ENCODE results near the gene GDF15. TPM values are rescaled to one million over a fixed set of nuclear protein-coding genes. Genes with fewer than 3 reads are reported as not detected.
"Not testable (repeated sequence)": the region's sequence is repeated elsewhere in the genome, so short reads cannot be mapped to it uniquely, and the experiment has no call there.

GDF15 gene
- total RNA-seq, 2 experiments from 2014 or later = not detected

DNA sequence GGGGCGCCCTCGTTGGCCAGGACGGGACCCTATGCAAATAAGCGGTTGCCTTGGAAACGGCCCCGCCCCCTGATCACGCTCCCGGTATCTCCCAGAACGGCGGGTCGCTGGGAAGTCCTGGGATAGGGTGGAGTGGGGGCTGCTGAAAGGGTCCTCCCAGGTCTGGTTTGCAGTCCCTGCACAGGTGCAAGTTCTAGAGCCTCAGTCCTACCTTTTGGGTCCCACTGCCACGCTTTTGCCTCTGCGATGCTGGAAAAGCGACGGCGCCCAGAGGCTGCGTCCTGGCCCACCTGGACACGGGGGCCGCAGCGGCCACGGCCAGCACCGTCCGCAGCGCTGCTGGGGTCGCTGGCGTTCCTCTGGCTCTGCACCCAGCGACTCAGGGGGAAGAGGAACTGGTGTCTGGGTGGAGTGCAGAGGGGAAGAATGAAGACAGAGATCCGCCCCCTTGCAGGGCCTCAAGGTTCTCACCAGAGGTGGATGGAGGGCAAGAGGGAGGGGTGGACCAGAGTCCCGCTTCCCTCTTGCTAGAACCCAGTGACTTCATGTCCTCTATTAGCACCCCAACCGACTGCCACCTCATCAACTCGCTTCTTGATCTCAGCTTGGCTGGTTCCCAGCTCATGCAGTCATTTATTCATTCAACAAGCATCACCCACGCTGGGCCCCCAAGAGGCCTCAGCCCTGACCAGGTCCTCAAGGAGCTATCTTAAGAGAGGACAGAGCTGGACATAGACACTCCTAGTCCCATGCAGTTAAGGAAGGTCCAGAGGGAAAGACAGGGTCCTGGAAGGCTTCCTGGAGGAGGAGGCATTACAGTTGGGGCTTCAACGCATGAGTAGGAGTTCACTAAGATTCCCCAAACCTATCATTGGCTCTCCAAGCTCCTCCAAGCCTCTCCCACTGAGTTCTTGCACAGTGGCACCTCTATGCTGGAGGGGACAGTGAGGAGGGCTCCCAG lies 11.6 kb downstream of the GDF15 start, which contains the start of gene LRRC25:
LRRC25 (minus strand) TSS at position 381 of the 961 bp plus-strand sequence. CDS start 659 bp downstream, outside the sequence.
- POLR2A ChIA-PET = interaction anchor here (0.7 kb wide), 1 partner anchor 55 kb away, joined by 3 read pairs; no protein-coding TSS in a partner anchor
- intact Hi-C loops (cut with micrococcal nuclease) = no loop called here
- CTCF ChIA-PET = interaction anchor here (0.8 to 3.0 kb wide), 2 partner anchors 9 to 69 kb away, joined by 3 to 21 read pairs; no protein-coding TSS in a partner anchor

DNA sequence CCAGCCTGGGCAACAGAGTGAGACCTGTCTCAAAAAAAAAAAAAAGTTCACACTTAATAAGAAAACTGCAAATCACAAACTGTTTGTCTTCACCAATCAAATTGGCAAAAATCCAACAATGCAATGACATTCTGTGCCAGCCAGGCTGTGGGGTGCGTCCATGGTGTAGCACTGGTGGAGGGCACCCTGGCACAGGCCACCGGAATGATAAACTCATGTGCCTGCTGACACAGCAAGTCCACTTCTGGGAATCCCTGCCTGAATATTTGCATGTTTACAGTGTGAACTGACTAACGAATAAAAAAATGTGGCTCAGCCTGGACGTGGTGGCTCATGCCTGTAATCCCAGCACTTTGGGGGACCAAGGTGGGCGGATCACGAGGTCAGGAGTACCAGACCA lies 13.1 kb downstream of the GDF15 start:
- intact Hi-C loops (cut with micrococcal nuclease) = no loop called here
- Mint-ChIP-seq H3K27ac (no peak overlapping the region), H3K27me3 (peaks cover 24% of the 10 kb centered on the region), H3K4me1 (ENCODE audit: low read depth) (no peaks in the 10 kb centered on the region), H3K36me3 (no peaks in the 10 kb centered on the region), H3K9me3 (no peaks in the 10 kb centered on the region), H3K4me3 (no peak overlapping the region)
- DNase-seq = no peak
- ChIA-PET CTCF (interaction anchor here (3.0 kb wide), 1 partner anchor 10 kb away, joined by 21 read pairs; no protein-coding TSS in a partner anchor), POLR2A (no interaction called here)

More for the DNA sequence above, 11.6 kb downstream of the GDF15 start, which contains the start of gene LRRC25:
- Mint-ChIP-seq H3K27me3 (peaks cover 24% of the 10 kb centered on the region), H3K27ac (no peak within 1 kb of the TSS), H3K36me3 (no peaks in the 10 kb centered on the region), H3K4me3 (no peak within 1 kb of the TSS), H3K9me3 (no peaks in the 10 kb centered on the region), H3K4me1 (ENCODE audit: low read depth) (no peaks in the 10 kb centered on the region)
- peak; percentile 18 for DNase-seq

DNA sequence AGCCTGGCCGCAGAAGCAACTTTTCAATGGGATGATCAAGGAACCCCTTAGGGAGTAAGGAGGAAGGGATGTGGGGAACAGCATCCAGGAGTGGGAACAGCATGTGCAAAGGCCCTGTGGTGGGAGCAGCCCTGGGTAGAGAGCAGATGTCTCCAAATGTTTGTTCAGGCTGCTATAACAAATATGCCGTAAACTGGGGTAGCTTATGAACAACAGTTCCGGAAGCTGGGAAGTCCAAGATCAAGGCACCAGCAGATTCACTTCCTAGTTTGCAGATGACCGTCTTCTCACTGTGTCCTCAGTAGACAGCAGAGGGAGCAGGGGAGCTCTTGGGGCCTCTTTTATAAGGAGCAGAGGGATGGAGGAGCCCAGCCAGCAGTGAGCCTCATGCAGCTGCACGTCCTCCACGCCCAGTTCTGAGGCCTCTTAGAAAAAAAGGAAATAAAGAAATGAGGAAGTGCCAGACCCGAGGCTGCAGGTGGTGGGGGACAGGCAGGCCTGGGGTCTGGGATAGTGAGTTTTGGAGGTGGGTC lies 15.7 kb downstream of the GDF15 start:
- Mint-ChIP-seq H3K27ac (no peak overlapping the region), H3K36me3 (no peaks in the 10 kb centered on the region), H3K9me3 (no peaks in the 10 kb centered on the region), H3K27me3 (peaks cover 15% of the 10 kb centered on the region), H3K4me1 (ENCODE audit: low read depth) (no peaks in the 10 kb centered on the region), H3K4me3 (no peak overlapping the region)
- CTCF ChIA-PET = interaction anchor here (0.8 to 1.6 kb wide), 3 partner anchors 9 to 14 kb away, joined by 3 to 4 read pairs (median 4); no protein-coding TSS in a partner anchor
- POLR2A ChIA-PET = no interaction called here
- intact Hi-C loops (cut with micrococcal nuclease) = no loop called here
- DNase-seq = no peak

DNA sequence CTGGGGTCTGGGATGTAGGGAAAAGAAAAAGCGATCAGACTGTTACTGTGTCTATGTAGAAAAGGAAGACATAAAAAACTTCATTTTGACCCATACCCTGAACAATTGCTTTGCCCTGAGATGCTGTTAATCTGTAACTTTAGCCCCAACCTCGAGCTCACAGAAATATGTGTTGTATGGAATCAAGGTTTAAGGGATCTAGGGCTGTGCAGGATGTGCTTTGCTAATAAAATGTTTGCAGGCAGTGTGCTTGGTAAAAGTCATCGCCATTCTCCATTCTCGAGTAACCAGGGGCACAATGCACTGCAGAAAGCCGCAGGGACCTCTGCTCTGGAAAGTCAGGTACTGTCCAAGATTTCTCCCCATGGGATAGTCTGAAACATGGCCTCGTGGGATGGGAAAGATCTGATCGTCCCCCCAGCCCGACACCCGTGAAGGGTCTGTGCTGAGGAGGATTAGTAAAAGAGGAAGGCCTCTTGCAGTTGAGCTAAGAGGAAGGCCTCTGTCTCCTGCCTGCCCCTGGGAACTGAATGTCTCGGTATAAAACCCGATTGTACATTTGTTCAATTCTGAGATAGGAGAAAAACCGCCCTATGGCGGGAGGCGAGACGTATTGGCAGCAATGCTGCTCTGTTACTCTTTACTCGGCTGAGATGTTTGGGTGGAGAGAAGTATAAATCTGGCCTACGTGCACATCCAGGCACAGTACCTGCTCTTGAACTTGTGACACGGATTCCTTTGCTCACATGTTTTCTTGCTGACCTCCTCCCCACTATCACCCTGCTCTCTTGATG lies 16.7 kb downstream of the GDF15 start:
- POLR2A ChIA-PET; intact Hi-C loops (cut with micrococcal nuclease): not testable (repeated sequence)

DNA sequence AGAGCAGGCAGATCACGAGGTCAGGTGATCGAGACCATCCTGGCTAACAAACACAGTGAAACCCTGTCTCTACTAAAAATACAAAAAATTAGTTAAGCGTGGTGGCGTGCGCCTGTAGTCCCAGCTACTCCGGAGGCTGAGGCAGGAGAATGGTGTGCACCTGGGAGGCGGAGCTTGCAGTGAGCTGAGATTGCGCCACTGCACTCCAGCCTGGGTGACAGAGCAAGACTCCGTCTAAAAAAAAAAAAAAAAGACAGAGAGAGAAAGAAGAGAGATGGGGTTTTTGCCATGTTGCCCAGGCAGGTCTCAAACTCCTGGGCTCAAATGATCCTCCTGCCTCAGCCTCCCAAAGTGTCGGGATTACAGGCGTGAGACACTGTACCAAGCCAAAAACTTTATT lies 19.8 kb downstream of the GDF15 start:
- H3K4me1 Mint-ChIP-seq (ENCODE audit: low read depth); H3K4me3 Mint-ChIP-seq; DNase-seq; H3K27me3 Mint-ChIP-seq; CTCF ChIA-PET; H3K36me3 Mint-ChIP-seq; POLR2A ChIA-PET; H3K9me3 Mint-ChIP-seq; H3K27ac Mint-ChIP-seq: not testable (repeated sequence)
- intact Hi-C loops (cut with micrococcal nuclease) = loop anchor here (5.0 kb wide), 1 partner anchor 63 kb away; the partner anchor contains the start of gene PGPEP1

More for the DNA sequence above, 16.7 kb downstream of the GDF15 start:
- not testable (repeated sequence) for DNase-seq; H3K4me3 Mint-ChIP-seq; H3K36me3 Mint-ChIP-seq; H3K27me3 Mint-ChIP-seq; H3K27ac Mint-ChIP-seq; H3K4me1 Mint-ChIP-seq (ENCODE audit: low read depth); H3K9me3 Mint-ChIP-seq
- CTCF ChIA-PET = interaction anchor here (0.8 to 1.6 kb wide), 2 partner anchors 8 to 10 kb away, joined by 4 read pairs; no protein-coding TSS in a partner anchor

DNA sequence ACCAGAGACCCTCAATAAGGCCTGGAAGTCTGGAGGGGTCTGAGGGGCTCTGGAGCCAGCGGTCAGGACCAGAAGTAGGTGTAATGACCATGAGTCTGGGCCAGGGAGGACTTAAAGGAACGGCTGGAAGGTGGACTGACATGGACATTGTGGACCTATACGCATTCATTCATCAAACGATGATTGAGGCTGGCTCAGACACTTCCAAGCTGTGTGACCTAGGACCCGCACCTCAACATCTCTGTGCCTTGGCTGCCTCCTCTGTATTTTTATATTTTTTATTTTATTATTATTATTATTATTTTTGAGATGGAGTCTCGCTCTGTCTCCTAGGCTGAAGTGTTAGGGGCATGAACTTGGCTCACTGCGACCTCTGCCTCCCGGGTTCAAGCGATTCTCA lies 20.8 kb downstream of the GDF15 start:
- no peak for DNase-seq
- Mint-ChIP-seq H3K27ac (no peak overlapping the region), H3K36me3 (no peaks in the 10 kb centered on the region), H3K4me1 (ENCODE audit: low read depth) (peaks cover 5% of the 10 kb centered on the region), H3K27me3 (peaks cover 4% of the 10 kb centered on the region), H3K4me3 (no peak overlapping the region), H3K9me3 (no peaks in the 10 kb centered on the region)
- intact Hi-C loops (cut with micrococcal nuclease) = loop anchor here (5.0 kb wide), 1 partner anchor 64 kb away; the partner anchor contains the start of gene PGPEP1
- ChIA-PET POLR2A (no interaction called here), CTCF (interaction anchor here (0.6 kb wide), 1 partner anchor 178 kb away, joined by 3 read pairs; no protein-coding TSS in a partner anchor)

GRCh38 chr19:18408053-18408476 lies 22.1 kb downstream of the GDF15 start:
- POLR2A ChIA-PET = no interaction called here
- H3K9me3 Mint-ChIP-seq = no peaks in the 10 kb centered on the region
- H3K36me3 Mint-ChIP-seq = no peaks in the 10 kb centered on the region
- peak; percentile 46 for DNase-seq
- H3K27ac Mint-ChIP-seq = no peak overlapping the region
- CTCF ChIA-PET = no interaction called here
- H3K4me1 Mint-ChIP-seq (ENCODE audit: low read depth) = peaks cover 5% of the 10 kb centered on the region
- peaks cover 8% of the 10 kb centered on the region for H3K27me3 Mint-ChIP-seq
- H3K4me3 Mint-ChIP-seq = no peak overlapping the region
- intact Hi-C loops (cut with micrococcal nuclease) = loop anchor here (5.0 kb wide), 1 partner anchor 66 kb away; the partner anchor contains the start of gene PGPEP1

DNA sequence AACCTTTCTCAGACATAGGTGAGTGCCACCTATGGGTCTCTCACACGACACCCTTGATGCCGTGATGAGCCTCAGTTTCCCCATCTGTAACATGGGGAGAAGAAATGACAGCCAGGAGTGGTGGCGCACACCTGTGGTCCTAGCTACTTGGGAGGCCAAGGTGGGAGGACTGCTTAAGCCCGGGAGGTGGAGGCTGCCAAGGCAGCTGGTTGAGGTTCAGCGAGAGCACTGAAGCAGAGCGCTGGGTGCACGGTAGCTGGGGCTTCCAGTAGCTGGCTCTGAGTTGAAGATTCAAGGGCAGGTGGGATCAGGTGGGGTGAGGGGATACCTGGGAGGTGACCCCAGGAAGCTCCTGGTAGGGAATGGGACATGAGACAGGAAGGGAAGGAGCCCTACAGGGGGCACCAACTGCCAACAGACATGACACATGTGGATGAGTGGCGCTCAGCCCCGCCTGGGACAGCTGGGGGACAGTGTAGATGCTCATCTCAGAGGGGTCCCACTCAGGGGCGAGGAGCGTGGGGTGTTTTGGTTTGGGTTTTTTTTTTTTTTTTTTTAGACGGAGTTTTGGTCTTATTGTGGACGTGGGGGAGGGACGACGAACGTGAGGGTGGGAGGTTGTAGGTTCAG lies 26.8 kb downstream of the GDF15 start:
- peaks cover 17% of the 10 kb centered on the region for H3K27me3 Mint-ChIP-seq
- H3K27ac Mint-ChIP-seq = peak overlapping the region; percentile 28
- no peak for DNase-seq
- peaks cover 31% of the 10 kb centered on the region for H3K4me1 Mint-ChIP-seq (ENCODE audit: low read depth)
- no peaks in the 10 kb centered on the region for H3K36me3 Mint-ChIP-seq
- CTCF ChIA-PET = interaction anchor here (0.6 to 6.7 kb wide), 8 partner anchors 11 to 349 kb away, joined by 3 to 85 read pairs (median 9); partner anchors contain the start of gene GDF15
- H3K4me3 Mint-ChIP-seq = no peak overlapping the region
- intact Hi-C loops (cut with micrococcal nuclease) = loop anchor here (5.0 to 10.0 kb wide), 2 partner anchors 35 to 318 kb away; partner anchors contain the start of gene MAST3
- POLR2A ChIA-PET = no interaction called here
- no peaks in the 10 kb centered on the region for H3K9me3 Mint-ChIP-seq

DNA sequence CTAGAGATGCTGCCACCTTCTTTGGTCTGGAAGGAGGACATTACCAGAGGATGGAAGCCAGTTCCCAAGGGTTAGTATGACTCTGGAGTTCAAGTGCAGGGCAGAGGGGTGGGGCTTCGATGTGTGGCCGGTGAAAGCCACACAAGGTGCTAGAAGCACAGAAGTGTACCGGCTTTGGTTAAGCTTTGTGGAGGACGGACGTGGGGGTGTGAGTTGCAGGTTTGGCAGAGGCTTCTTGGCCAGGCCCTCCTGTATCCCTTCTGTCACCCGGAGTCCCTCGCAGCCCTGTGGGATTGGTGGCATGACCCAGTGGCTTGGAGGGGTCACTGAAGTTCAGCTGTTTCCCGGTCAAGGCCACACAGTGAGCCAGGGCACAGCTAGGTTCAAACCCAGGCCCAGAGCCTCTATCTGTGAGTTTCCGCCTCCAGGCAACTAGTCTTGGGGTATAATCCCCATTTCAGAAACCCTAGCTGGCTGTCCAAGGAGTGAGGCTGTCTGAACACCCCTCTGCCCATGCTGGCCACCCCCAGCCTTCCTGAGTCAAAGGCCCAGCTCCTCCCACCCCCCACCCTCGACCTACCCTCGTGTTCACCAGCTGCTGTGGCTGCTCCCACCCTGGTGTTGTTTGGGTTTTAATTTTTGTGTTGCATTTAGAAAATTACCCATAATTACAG lies 28.7 kb downstream of the GDF15 start:
- peaks cover 44% of the 10 kb centered on the region for H3K4me1 Mint-ChIP-seq (ENCODE audit: low read depth)
- intact Hi-C loops (cut with micrococcal nuclease) = loop anchor here (5.0 to 10.0 kb wide), 3 partner anchors 37 to 320 kb away; partner anchors contain the start of genes MAST3 and RAB3A
- POLR2A ChIA-PET = interaction anchor here (0.9 to 1.1 kb wide), 2 partner anchors 24 to 133 kb away, joined by 3 to 5 read pairs; partner anchors contain the start of gene JUND

DNA sequence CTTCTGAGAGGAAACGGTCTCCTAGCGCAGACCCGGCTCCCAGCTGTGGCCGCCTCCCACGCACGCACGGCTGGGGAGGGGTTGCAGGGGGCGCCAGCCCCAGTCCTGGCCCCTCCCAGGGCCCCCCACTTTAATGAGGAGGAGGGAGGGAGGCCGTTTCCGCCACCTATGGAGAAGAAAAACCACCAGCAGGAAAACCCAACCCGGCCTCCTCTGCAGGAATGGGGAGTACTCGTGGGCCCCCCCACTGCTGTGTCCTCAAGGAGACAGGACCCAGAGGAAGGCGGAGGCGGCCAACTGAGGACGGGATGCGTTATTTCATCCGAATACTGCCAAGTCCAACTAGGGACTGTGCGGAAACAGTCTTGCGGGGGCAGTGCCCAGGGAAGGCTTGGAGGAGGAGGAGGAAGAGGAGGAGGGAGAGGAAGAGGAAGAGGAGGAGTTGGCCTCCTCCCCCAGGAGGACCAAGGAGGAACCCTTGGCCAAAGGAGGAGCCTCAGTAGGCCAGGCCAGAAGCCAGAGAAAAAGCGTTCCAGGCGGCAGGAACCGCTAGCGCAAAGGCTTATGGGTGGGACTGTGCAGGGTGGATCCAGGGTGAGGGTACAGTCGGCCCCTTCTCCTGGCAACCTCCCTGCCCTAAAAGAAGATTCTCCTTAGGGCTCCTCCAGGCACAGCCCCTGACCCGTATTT lies 29.4 kb downstream of the GDF15 start:
- ChIA-PET POLR2A (interaction anchor here (1.1 to 5.5 kb wide), 3 partner anchors 111 to 135 kb away, joined by 3 to 46 read pairs (median 5); partner anchors contain the start of gene JUND), CTCF (interaction anchor here (0.6 to 6.7 kb wide), 7 partner anchors 26 to 210 kb away, joined by 3 to 85 read pairs (median 5); partner anchors contain the start of gene GDF15)
- no peaks in the 10 kb centered on the region for H3K36me3 Mint-ChIP-seq
- peaks cover 24% of the 10 kb centered on the region for H3K27me3 Mint-ChIP-seq
- intact Hi-C loops (cut with micrococcal nuclease) = loop anchor here (5.0 to 10.0 kb wide), 2 partner anchors 213 to 321 kb away; partner anchors contain the start of genes MAST3 and RAB3A
- H3K4me3 Mint-ChIP-seq = peak overlapping the region; percentile 50
- H3K4me1 Mint-ChIP-seq (ENCODE audit: low read depth) = peaks cover 46% of the 10 kb centered on the region
- DNase-seq = no peak
- no peak overlapping the region for H3K27ac Mint-ChIP-seq
- H3K9me3 Mint-ChIP-seq = no peaks in the 10 kb centered on the region

More for the DNA sequence above, 28.7 kb downstream of the GDF15 start:
- DNase-seq = no peak
- CTCF ChIA-PET = interaction anchor here (0.6 to 6.7 kb wide), 9 partner anchors 8 to 210 kb away, joined by 3 to 85 read pairs (median 4); partner anchors contain the start of gene GDF15
- no peak overlapping the region for H3K4me3 Mint-ChIP-seq
- peaks cover 24% of the 10 kb centered on the region for H3K27me3 Mint-ChIP-seq
- H3K9me3 Mint-ChIP-seq = no peaks in the 10 kb centered on the region
- H3K27ac Mint-ChIP-seq = peak overlapping the region; percentile 38
- H3K36me3 Mint-ChIP-seq = no peaks in the 10 kb centered on the region
